ENCODE data around the gene MTERF1.
"Not testable (repeated sequence)": the region's sequence is repeated elsewhere in the genome, so short reads cannot be mapped to it uniquely, and the experiment has no call there.

MTERF1 gene

GRCh38 chr7:91880413-91881241 lies at the start of gene MTERF1:
Gene MTERF1 (minus strand): TSS chr7:91880702. CDS start chr7:91880083, 619 bp downstream.
- DNase-seq, result peak; percentile 94

- DNase-seq, result no peak
Measured at GRCh38 chr7:91929463-91929862, 49.0 kb upstream of the MTERF1 start.

GRCh38 chr7:91927912-91928311 lies 47.4 kb upstream of the MTERF1 start:
- DNase-seq, result no peak

GRCh38 chr7:91922857-91923256 lies 42.4 kb upstream of the MTERF1 start:
- DNase-seq, result no peak

GRCh38 chr7:91918356-91918755 lies 37.9 kb upstream of the MTERF1 start:
- no peak for DNase-seq

GRCh38 chr7:91916051-91916440 lies 35.5 kb upstream of the MTERF1 start:
- DNase-seq, result no peak

- no peak for DNase-seq
Measured at GRCh38 chr7:91915401-91916050, 35.0 kb upstream of the MTERF1 start.

- no peak for DNase-seq
Measured at GRCh38 chr7:91913612-91914011, 33.1 kb upstream of the MTERF1 start.

- DNase-seq, result no peak
Measured at GRCh38 chr7:91912494-91912893, 32.0 kb upstream of the MTERF1 start.

- DNase-seq, result no peak
Measured at GRCh38 chr7:91911121-91911520, 30.6 kb upstream of the MTERF1 start.

- DNase-seq, result no peak
Measured at GRCh38 chr7:91910171-91910570, 29.7 kb upstream of the MTERF1 start.

GRCh38 chr7:91899563-91899962 lies 19.1 kb upstream of the MTERF1 start:
- DNase-seq, result no peak

- DNase-seq, result no peak
Measured at GRCh38 chr7:91898240-91898992, 17.9 kb upstream of the MTERF1 start.

- no peak for DNase-seq
Measured at GRCh38 chr7:91894781-91895480, 14.4 kb upstream of the MTERF1 start.

GRCh38 chr7:91893699-91894098 lies 13.2 kb upstream of the MTERF1 start:
- DNase-seq, result not testable (repeated sequence)

GRCh38 chr7:91892821-91893340 lies 12.4 kb upstream of the MTERF1 start:
- no peak for DNase-seq

- no peak for DNase-seq
Measured at GRCh38 chr7:91892099-91892705, 11.7 kb upstream of the MTERF1 start.

GRCh38 chr7:91888271-91889175 lies 8.0 kb upstream of the MTERF1 start:
- not testable (repeated sequence) for DNase-seq

- not testable (repeated sequence) for DNase-seq
Measured at GRCh38 chr7:91887336-91888213, 7.1 kb upstream of the MTERF1 start.

Measured in femur (tissue), 1 donor.